ENCODE measurements around the gene LRRC74B. TPM values are rescaled to one million over a fixed set of nuclear protein-coding genes. Genes with fewer than 3 reads are reported as not detected.

Gene LRRC74B
- polyA plus RNA-seq, 3 donors, result not detected

GRCh38 chr22:21022507-21022906, 23.2 kb upstream of the LRRC74B start:
- no peak for TF ChIP-seq CTCF (IDR thresholded peaks at IDR 0.05)
- H4K20me1 ChIP-seq (ENCODE audit: insufficient read depth, low read length), result no peaks in the 10 kb centered on the region
- no peak overlapping the region for H3K9ac ChIP-seq (ENCODE audit: insufficient read depth, low read length, poor library complexity, severe bottlenecking)
- WGBS (ENCODE audit: insufficient coverage), result 86% methylated on average over 3 of the region's 10 CpGs
- no peak overlapping the region for H3K4me3 ChIP-seq (replicated peaks in 1 of 3; ENCODE audit: low read depth in 2 of 3, low read length in 3 of 3)
- no peaks in the 10 kb centered on the region for H3K27me3 ChIP-seq (ENCODE audit: control insufficient read depth in 2 of 2, insufficient read depth in 2 of 2, low read length in 2 of 2)
- H3K27me3 Mint-ChIP-seq (ENCODE audit: low read depth in 3 of 3), result peaks cover 5 to 9% (median 8%) of the 10 kb centered on the region in 3 donors
- H3K27ac ChIP-seq (ENCODE audit: low read depth in 1 of 2, low read length in 2 of 2), result no peak overlapping the region
- H3K9me3 ChIP-seq (replicated peaks in 1 of 2; ENCODE audit: control insufficient read depth in 1 of 2, insufficient read depth in 1 of 2, low read length in 2 of 2), result no peaks in the 10 kb centered on the region
- no peaks in the 10 kb centered on the region for H3K4me1 ChIP-seq (ENCODE audit: control insufficient read depth in 1 of 2, insufficient read depth in 2 of 2, low read length in 2 of 2)
- no peaks in the 10 kb centered on the region for H3K79me2 ChIP-seq (ENCODE audit: insufficient read depth, low read length)
- DNase-seq, result no peak
- intact Hi-C loops (cut with micrococcal nuclease), result loop anchor here in 1 of 2 donors (10.0 kb wide), 1 partner anchor 58 kb away; the partner anchor contains the start of gene AIFM3
- H3K36me3 Mint-ChIP-seq, result no peaks in the 10 kb centered on the region
- peaks cover 0 to 3% (median 0%) of the 10 kb centered on the region in 7 donors for H3K9me3 Mint-ChIP-seq
- no peak overlapping the region for H3K27ac Mint-ChIP-seq
- no peaks in the 10 kb centered on the region for H3K4me1 Mint-ChIP-seq
- H3K4me3 Mint-ChIP-seq, result no peak overlapping the region
- H2AFZ ChIP-seq (ENCODE audit: insufficient read depth, low read depth, low read length, poor library complexity, severe bottlenecking), result no peak overlapping the region
- no peak overlapping the region for H3K4me2 ChIP-seq (replicated peaks; ENCODE audit: extremely low read depth, low read length, poor library complexity, severe bottlenecking)
- H3K36me3 ChIP-seq (replicated peaks in 1 of 2; ENCODE audit: control insufficient read depth in 1 of 2, insufficient read depth in 2 of 2, low read length in 2 of 2), result no peaks in the 10 kb centered on the region

- no peak for TF ChIP-seq CTCF (IDR thresholded peaks at IDR 0.05)
- no peaks in the 10 kb centered on the region for H3K4me1 ChIP-seq (ENCODE audit: control insufficient read depth in 1 of 2, insufficient read depth in 2 of 2, low read length in 2 of 2)
- peaks cover 5 to 9% (median 8%) of the 10 kb centered on the region in 3 donors for H3K27me3 Mint-ChIP-seq (ENCODE audit: low read depth in 3 of 3)
- H3K27ac ChIP-seq (ENCODE audit: low read depth in 1 of 2, low read length in 2 of 2), result no peak overlapping the region
- H3K27ac Mint-ChIP-seq, result peak overlapping the region in 1 of 7 donors; percentile 50
- H4K20me1 ChIP-seq (ENCODE audit: insufficient read depth, low read length), result no peaks in the 10 kb centered on the region
- no peaks in the 10 kb centered on the region for H3K36me3 ChIP-seq (replicated peaks in 1 of 2; ENCODE audit: control insufficient read depth in 1 of 2, insufficient read depth in 2 of 2, low read length in 2 of 2)
- H3K4me3 Mint-ChIP-seq, result no peak overlapping the region
- DNase-seq, result no peak
- H3K4me1 Mint-ChIP-seq, result no peaks in the 10 kb centered on the region
- peak overlapping the region; percentile 1 for H3K9ac ChIP-seq (ENCODE audit: insufficient read depth, low read length, poor library complexity, severe bottlenecking)
- WGBS (ENCODE audit: insufficient coverage), result 91% methylated on average over 11 of the region's 13 CpGs
- H3K4me2 ChIP-seq (replicated peaks; ENCODE audit: extremely low read depth, low read length, poor library complexity, severe bottlenecking), result no peak overlapping the region
- intact Hi-C loops (cut with micrococcal nuclease), result loop anchor here in 1 of 2 donors (10.0 kb wide), 1 partner anchor 58 kb away; the partner anchor contains the start of gene AIFM3
- H3K9me3 Mint-ChIP-seq, result peaks cover 0 to 3% (median 0%) of the 10 kb centered on the region in 7 donors
- H3K4me3 ChIP-seq (replicated peaks in 1 of 3; ENCODE audit: low read depth in 2 of 3, low read length in 3 of 3), result no peak overlapping the region
- H3K9me3 ChIP-seq (replicated peaks in 1 of 2; ENCODE audit: control insufficient read depth in 1 of 2, insufficient read depth in 1 of 2, low read length in 2 of 2), result no peaks in the 10 kb centered on the region
- H3K79me2 ChIP-seq (ENCODE audit: insufficient read depth, low read length), result no peaks in the 10 kb centered on the region
- H3K36me3 Mint-ChIP-seq, result no peaks in the 10 kb centered on the region
- H2AFZ ChIP-seq (ENCODE audit: insufficient read depth, low read depth, low read length, poor library complexity, severe bottlenecking), result no peak overlapping the region
- H3K27me3 ChIP-seq (ENCODE audit: control insufficient read depth in 2 of 2, insufficient read depth in 2 of 2, low read length in 2 of 2), result no peaks in the 10 kb centered on the region
These were observed 22.7 kb upstream of the LRRC74B start for GRCh38 chr22:21022955-21023614.

All from CD14-positive monocyte (primary cell).